Vagina (tissue), 2 donors: ENCODE results near the gene HMGN1.

Experiments used
- POLR2A ChIP-seq, 2 donors: fragments of 450-650 bp; IDR thresholded peaks; one replicate each; pipeline ENCODE4 v1.6.1; 2017; ENCODE audit warnings: antibody characterized with exemption in 2 of 2, mild to moderate bottlenecking in 2 of 2, moderate library complexity in 2 of 2
- POLR2AphosphoS5 ChIP-seq, 2 donors: sonication (generic); formaldehyde crosslinking; IDR thresholded peaks; one replicate each; pipeline ENCODE4 v1.9.0; 2017; ENCODE audit warnings: antibody characterized with exemption in 2 of 2, mild to moderate bottlenecking in 2 of 2, low read depth in 1 of 2; ENCODE audit not compliant: insufficient read depth in 1 of 2
- TF ChIP-seq, protein P1 (sequence below), 3 experiments: fragments of 450-650 bp in 2 of 3; fragments of 200-600 bp in 1 of 3; sonication (generic) in 1 of 3; IDR thresholded peaks; one replicate each; pipeline ENCODE4 v1.5.1; 2017 to 2019; ENCODE audit warnings: antibody characterized with exemption in 3 of 3, mild to moderate bottlenecking in 2 of 3, moderate library complexity in 2 of 3

DNA sequence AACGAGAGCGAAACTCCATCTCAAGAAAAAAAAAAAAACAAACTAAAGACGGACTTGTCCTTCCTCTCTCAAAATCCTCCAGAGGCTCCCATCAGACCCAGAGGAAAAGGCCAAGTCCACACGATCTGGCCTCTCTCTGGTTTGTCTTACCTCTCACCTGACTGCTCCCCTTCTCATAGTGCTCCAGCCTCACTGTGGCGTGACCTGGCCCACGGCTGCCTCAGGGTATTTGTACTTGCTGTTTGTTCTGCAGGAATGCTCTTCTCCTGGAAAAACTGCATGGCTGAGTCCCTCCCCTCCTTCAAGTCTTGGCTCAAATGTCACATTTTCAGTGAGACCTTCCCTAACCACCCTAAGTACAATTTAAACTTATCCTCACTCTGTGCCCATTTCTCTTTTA is 27.5 kb downstream of the HMGN1 start:
- TF ChIP-seq, protein P1, sequence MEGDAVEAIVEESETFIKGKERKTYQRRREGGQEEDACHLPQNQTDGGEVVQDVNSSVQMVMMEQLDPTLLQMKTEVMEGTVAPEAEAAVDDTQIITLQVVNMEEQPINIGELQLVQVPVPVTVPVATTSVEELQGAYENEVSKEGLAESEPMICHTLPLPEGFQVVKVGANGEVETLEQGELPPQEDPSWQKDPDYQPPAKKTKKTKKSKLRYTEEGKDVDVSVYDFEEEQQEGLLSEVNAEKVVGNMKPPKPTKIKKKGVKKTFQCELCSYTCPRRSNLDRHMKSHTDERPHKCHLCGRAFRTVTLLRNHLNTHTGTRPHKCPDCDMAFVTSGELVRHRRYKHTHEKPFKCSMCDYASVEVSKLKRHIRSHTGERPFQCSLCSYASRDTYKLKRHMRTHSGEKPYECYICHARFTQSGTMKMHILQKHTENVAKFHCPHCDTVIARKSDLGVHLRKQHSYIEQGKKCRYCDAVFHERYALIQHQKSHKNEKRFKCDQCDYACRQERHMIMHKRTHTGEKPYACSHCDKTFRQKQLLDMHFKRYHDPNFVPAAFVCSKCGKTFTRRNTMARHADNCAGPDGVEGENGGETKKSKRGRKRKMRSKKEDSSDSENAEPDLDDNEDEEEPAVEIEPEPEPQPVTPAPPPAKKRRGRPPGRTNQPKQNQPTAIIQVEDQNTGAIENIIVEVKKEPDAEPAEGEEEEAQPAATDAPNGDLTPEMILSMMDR (IDR thresholded peaks at IDR 0.05) = no peak
- TF ChIP-seq POLR2AphosphoS5 (IDR thresholded peaks at IDR 0.05; ENCODE audit: insufficient read depth in 1 of 2, low read depth in 1 of 2) = no peak
- TF ChIP-seq POLR2A (IDR thresholded peaks at IDR 0.05) = no peak
